Gastroesophageal sphincter (tissue), 4 donors: ENCODE measurements around the gene TRHDE. TPM values are rescaled to one million over a fixed set of nuclear protein-coding genes. Genes with fewer than 3 reads are reported as not detected.

ENCODE experiments used
- ATAC-seq: fragments of 150-250 bp; one replicate; pipeline ENCODE4 v1.9.1; 2016; ENCODE audit warnings: mild to moderate bottlenecking, moderate library complexity
- H3K27ac ChIP-seq, 4 donors: fragments of 200-600 bp; sonication (generic) in 3 of 4; 1 replicate in 3 of 4; 2 replicates in 1 of 4; pipeline ENCODE4 v1.5.1; 2016 to 2019
- H3K27me3 ChIP-seq: fragments of 200-600 bp; sonication (generic); one replicate; pipeline ENCODE4 v1.5.1; 2019
- H3K36me3 ChIP-seq, 2 donors: fragments of 200-600 bp; sonication (generic); one replicate each; pipeline ENCODE4 v1.5.1; 2019; ENCODE audit warnings: control low read depth in 1 of 2
- H3K4me1 ChIP-seq, 3 donors: fragments of 200-600 bp; sonication (generic); 1 replicate in 2 of 3; 2 replicates in 1 of 3; pipeline ENCODE4 v1.5.1; 2016 to 2019; ENCODE audit warnings: control low read depth in 2 of 3
- H3K4me3 ChIP-seq, 2 donors: fragments of 200-600 bp; sonication (generic); one replicate each; pipeline ENCODE4 v1.5.1; 2019; ENCODE audit warnings: mild to moderate bottlenecking in 1 of 2, moderate library complexity in 1 of 2
- H3K9me3 ChIP-seq, 3 donors: fragments of 200-600 bp; sonication (generic); one replicate each; pipeline ENCODE4 v1.5.1; 2017 to 2019; ENCODE audit warnings: control low read depth in 2 of 3
- CTCF ChIP-seq, 4 experiments: fragments of 200-600 bp in 2 of 4; fragments of 450-650 bp in 2 of 4; sonication (generic) in 1 of 4; IDR thresholded peaks; one replicate each; pipeline ENCODE4 v1.5.1; 2017 to 2019; ENCODE audit warnings: antibody characterized with exemption in 4 of 4, mild to moderate bottlenecking in 2 of 4, moderate library complexity in 2 of 4
- EP300 ChIP-seq: sonication (generic); formaldehyde crosslinking; IDR thresholded peaks from one replicate; pipeline ENCODE4 v1.6.1; 2017; ENCODE audit warnings: antibody characterized with exemption, mild to moderate bottlenecking
- POLR2A ChIP-seq, 2 donors: fragments of 450-650 bp; IDR thresholded peaks; one replicate each; pipeline ENCODE4 v1.6.1; 2017; ENCODE audit warnings: antibody characterized with exemption in 2 of 2, mild to moderate bottlenecking in 2 of 2, moderate library complexity in 1 of 2
- POLR2AphosphoS5 ChIP-seq: sonication (generic); formaldehyde crosslinking; IDR thresholded peaks from one replicate; pipeline ENCODE4 v1.6.1; 2017; ENCODE audit warnings: antibody characterized with exemption
- WGBS, 2 donors: methylation state at CpG; one replicate each; pipeline ENCODE4 v1.1.5; 2018; ENCODE audit warnings: low coverage in 1 of 2; 5-methylcytosine and 5-hydroxymethylcytosine counted together
- total RNA-seq, 4 donors: library from RNA; depleted of rRNA; stranded (reverse); fragments of >200 nt; gene quantifications; one replicate each; pipeline ENCODE4 v1.1.0, GENCODE V29; 2016

TRHDE gene
- total RNA-seq, 4 donors from 2014 or later: 0.74 to 2.3 (median 1.0) TPM

- 45 to 75% methylated on average over 1 of the region's 1 CpG for WGBS, 2 donors
- TF ChIP-seq POLR2A (IDR thresholded peaks at IDR 0.05): no peak
- TF ChIP-seq CTCF (IDR thresholded peaks at IDR 0.05): no peak
- no peak for TF ChIP-seq EP300
- TF ChIP-seq POLR2AphosphoS5: no peak
- Histone ChIP-seq H3K27me3 (no peaks in the 10 kb centered on the region), H3K36me3 (no peaks in the 10 kb centered on the region), H3K9me3 (no peaks in the 10 kb centered on the region), H3K4me1 (no peaks in the 10 kb centered on the region), H3K4me3 (no peak overlapping the region), H3K27ac (no peak overlapping the region)
- ATAC-seq: no peak
Observed at GRCh38 chr12:72236071-72236705, 36.0 kb upstream of the TRHDE start.

- no peaks in the 10 kb centered on the region for H3K9me3 ChIP-seq
- no peak overlapping the region for H3K27ac ChIP-seq
- H3K4me1 ChIP-seq: no peaks in the 10 kb centered on the region
- no peaks in the 10 kb centered on the region for H3K36me3 ChIP-seq
- H3K27me3 ChIP-seq: no peaks in the 10 kb centered on the region
- no peak overlapping the region for H3K4me3 ChIP-seq
- ATAC-seq: no peak
- 63 to 78% methylated on average over 3 of the region's 3 CpGs for WGBS, 2 donors
- TF ChIP-seq POLR2AphosphoS5: no peak
- no peak for TF ChIP-seq CTCF (IDR thresholded peaks at IDR 0.05)
- TF ChIP-seq POLR2A (IDR thresholded peaks at IDR 0.05): no peak
- TF ChIP-seq EP300: no peak
Observed at GRCh38 chr12:72241552-72241951, 30.6 kb upstream of the TRHDE start.

GRCh38 chr12:72242946-72243345 is 29.2 kb upstream of the TRHDE start:
- no peaks in the 10 kb centered on the region for H3K27me3 ChIP-seq
- no peak overlapping the region for H3K27ac ChIP-seq
- WGBS, 2 donors: 100% methylated on average over 2 of the region's 2 CpGs
- no peaks in the 10 kb centered on the region for H3K4me1 ChIP-seq
- TF ChIP-seq CTCF (IDR thresholded peaks at IDR 0.05): no peak
- no peak for TF ChIP-seq POLR2A (IDR thresholded peaks at IDR 0.05)
- TF ChIP-seq POLR2AphosphoS5: no peak
- no peak for TF ChIP-seq EP300
- no peak overlapping the region for H3K4me3 ChIP-seq
- no peaks in the 10 kb centered on the region for H3K9me3 ChIP-seq
- ATAC-seq: no peak
- no peaks in the 10 kb centered on the region for H3K36me3 ChIP-seq

- ATAC-seq: no peak
- H3K4me3 ChIP-seq: no peak overlapping the region
- no peaks in the 10 kb centered on the region for H3K36me3 ChIP-seq
- H3K4me1 ChIP-seq: no peaks in the 10 kb centered on the region
- H3K9me3 ChIP-seq: peaks cover 0 to 6% (median 0%) of the 10 kb centered on the region in 3 donors
- TF ChIP-seq POLR2AphosphoS5: no peak
- WGBS, 2 donors: 32 to 50% methylated on average over 2 to 4 of the region's 4 CpGs
- no peaks in the 10 kb centered on the region for H3K27me3 ChIP-seq
- H3K27ac ChIP-seq: no peak overlapping the region
Observed at GRCh38 chr12:72246370-72246769, 25.8 kb upstream of the TRHDE start.

- ATAC-seq: no peak
- 76 to 83% methylated on average over 2 of the region's 2 CpGs for WGBS, 2 donors
Observed at GRCh38 chr12:72250346-72250745, 21.8 kb upstream of the TRHDE start.

GRCh38 chr12:72256725-72257124 is 15.4 kb upstream of the TRHDE start:
- no peak for ATAC-seq
- TF ChIP-seq POLR2A (IDR thresholded peaks at IDR 0.05) (no peak), POLR2AphosphoS5 (no peak), CTCF (IDR thresholded peaks at IDR 0.05) (no peak), EP300 (no peak)
- Histone ChIP-seq H3K36me3 (no peaks in the 10 kb centered on the region), H3K4me3 (no peak overlapping the region), H3K9me3 (no peaks in the 10 kb centered on the region), H3K27ac (no peak overlapping the region), H3K27me3 (peaks cover 6% of the 10 kb centered on the region), H3K4me1 (no peaks in the 10 kb centered on the region)
- WGBS, 2 donors: 88 to 89% methylated on average over 1 of the region's 1 CpG

More at GRCh38 chr12:72250346-72250745, 21.8 kb upstream of the TRHDE start:
- H3K4me3 ChIP-seq: no peak overlapping the region
- no peak overlapping the region for H3K27ac ChIP-seq
- peaks cover 0 to 6% (median 0%) of the 10 kb centered on the region in 3 donors for H3K9me3 ChIP-seq
- TF ChIP-seq POLR2AphosphoS5: no peak
- H3K27me3 ChIP-seq: no peaks in the 10 kb centered on the region
- no peaks in the 10 kb centered on the region for H3K36me3 ChIP-seq
- H3K4me1 ChIP-seq: no peaks in the 10 kb centered on the region
